H1 (cell line): Measurements from ENCODE around the gene CH25H.

Experiments
- CBX5 ChIP-seq: fragments of 300-800, 300-1000 bp; sonication (generic); IDR thresholded peaks from 2 replicates; pipeline ENCODE4 v1.7.1; 2016; ENCODE audit warnings: antibody characterized with exemption, low read length, low read depth
- CREB1 ChIP-seq: IDR thresholded peaks from 2 replicates; pipeline ENCODE4 v1.6.1; 2012; ENCODE audit warnings: inconsistent platforms
- EP300 ChIP-seq, 2 experiments: IDR thresholded peaks; 1 replicate in 1 of 2; 2 replicates in 1 of 2; pipeline ENCODE4 v1.6.1; 2011 to 2012; ENCODE audit warnings: low read depth in 2 of 2, low read length in 2 of 2, mild to moderate bottlenecking in 2 of 2, borderline replicate concordance in 1 of 2, inconsistent platforms in 1 of 2, moderate library complexity in 1 of 2
- EZH2 ChIP-seq: fragments of 200-600 bp; sonication (generic); IDR thresholded peaks from 2 replicates; pipeline ENCODE4 v1.7.1; 2012; ENCODE audit warnings: low read depth, mild to moderate bottlenecking, moderate library complexity, low read length, inconsistent platforms; ENCODE audit not compliant: severe bottlenecking
- JUN ChIP-seq: IDR thresholded peaks from 2 replicates; pipeline ENCODE4 v1.6.1; 2011; ENCODE audit warnings: low read depth, mild to moderate bottlenecking, improper control_type of control experiment, low read length
- JUND ChIP-seq: IDR thresholded peaks from 2 replicates; pipeline ENCODE4 v1.6.1; 2011; ENCODE audit warnings: mild to moderate bottlenecking, improper control_type of control experiment, low read length
- NRF1 ChIP-seq: IDR thresholded peaks from 2 replicates; pipeline ENCODE4 v1.6.1; 2011; ENCODE audit warnings: mild to moderate bottlenecking, low read depth, low read length, improper control_type of control experiment
- POLR2A ChIP-seq, 2 experiments: IDR thresholded peaks; 1 replicate in 1 of 2; 2 replicates in 1 of 2; pipeline ENCODE4 v1.6.1; 2011; ENCODE audit warnings: low read depth in 2 of 2, low read length in 2 of 2, mild to moderate bottlenecking in 2 of 2; ENCODE audit errors: control extremely low read depth in 1 of 2
- POLR2AphosphoS5 ChIP-seq: IDR thresholded peaks from 2 replicates; pipeline ENCODE4 v1.6.1; 2011; ENCODE audit warnings: low read depth, low read length
- RAD21 ChIP-seq, 2 experiments: IDR thresholded peaks in 1 of 2; conservative IDR thresholded peaks in 1 of 2; 2 replicates each; pipeline ENCODE4 v1.6.1; 2011; ENCODE audit warnings: low read depth in 2 of 2, low read length in 2 of 2, improper control_type of control experiment in 1 of 2, inconsistent platforms in 1 of 2, mild to moderate bottlenecking in 1 of 2, moderate library complexity in 1 of 2
- RFX5 ChIP-seq: IDR thresholded peaks from 2 replicates; pipeline ENCODE4 v1.6.1; 2011; ENCODE audit warnings: low read depth, low read length, improper control_type of control experiment, borderline replicate concordance
- SUZ12 ChIP-seq: fragments of 200-600 bp; sonication (generic); IDR thresholded peaks from 2 replicates; pipeline ENCODE4 v1.6.1; 2012; ENCODE audit warnings: mild to moderate bottlenecking, inconsistent platforms, low read length, moderate library complexity, mixed read lengths
- TF ChIP-seq, protein P1 (sequence below), 3 experiments: IDR thresholded peaks; 1 replicate in 2 of 3; 2 replicates in 1 of 3; pipeline versions ENCODE4 v1.5.1 to v1.6.1; 2011; ENCODE audit warnings: low read length in 3 of 3, mild to moderate bottlenecking in 3 of 3, inconsistent platforms in 2 of 3, low read depth in 1 of 3, moderate library complexity in 1 of 3; ENCODE audit not compliant: insufficient read depth in 1 of 3; ENCODE audit errors: control extremely low read depth in 1 of 3
- TF ChIP-seq, protein P2 (sequence below): IDR thresholded peaks from 2 replicates; pipeline ENCODE4 v1.6.1; 2012; ENCODE audit warnings: low read length, inconsistent platforms

DNA sequence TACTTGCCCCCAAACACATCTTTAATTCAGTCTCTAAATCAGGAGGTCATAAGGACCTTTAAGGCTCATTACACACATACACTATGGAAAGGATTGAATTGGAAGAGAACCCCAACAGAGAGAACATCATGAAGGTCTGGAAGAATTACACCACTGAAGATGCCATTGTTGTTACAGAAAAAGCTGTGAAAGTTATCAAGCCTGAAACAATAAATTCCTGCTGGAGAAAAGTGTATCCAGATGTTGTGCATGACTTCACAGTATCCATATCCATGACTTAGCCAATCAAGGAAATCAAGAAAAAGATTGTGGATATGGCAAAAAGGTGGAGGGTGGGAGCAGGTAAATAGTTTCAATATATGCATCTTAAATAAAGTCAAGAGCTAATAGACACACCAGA is 30.7 kb upstream of the CH25H start:
- TF ChIP-seq EZH2 (no peak), RFX5 (no peak), EP300 (IDR thresholded peaks at IDR 0.05; ENCODE audit: borderline replicate concordance in 1 of 2, low read depth in 2 of 2, low read length in 2 of 2) (no peak), NRF1 (no peak), CBX5 (no peak), CREB1 (no peak), SUZ12 (no peak), POLR2A (IDR thresholded peaks at IDR 0.05; ENCODE audit: control extremely low read depth in 1 of 2, low read depth in 2 of 2, low read length in 2 of 2) (no peak), POLR2AphosphoS5 (no peak), JUND (no peak), RAD21 (IDR thresholded peaks at IDR 0.05 in 1 of 2, conservative IDR thresholded peaks at IDR 0.05 in 1 of 2; ENCODE audit: low read depth in 2 of 2, low read length in 2 of 2) (no peak), JUN (no peak)
- TF ChIP-seq, protein P1, sequence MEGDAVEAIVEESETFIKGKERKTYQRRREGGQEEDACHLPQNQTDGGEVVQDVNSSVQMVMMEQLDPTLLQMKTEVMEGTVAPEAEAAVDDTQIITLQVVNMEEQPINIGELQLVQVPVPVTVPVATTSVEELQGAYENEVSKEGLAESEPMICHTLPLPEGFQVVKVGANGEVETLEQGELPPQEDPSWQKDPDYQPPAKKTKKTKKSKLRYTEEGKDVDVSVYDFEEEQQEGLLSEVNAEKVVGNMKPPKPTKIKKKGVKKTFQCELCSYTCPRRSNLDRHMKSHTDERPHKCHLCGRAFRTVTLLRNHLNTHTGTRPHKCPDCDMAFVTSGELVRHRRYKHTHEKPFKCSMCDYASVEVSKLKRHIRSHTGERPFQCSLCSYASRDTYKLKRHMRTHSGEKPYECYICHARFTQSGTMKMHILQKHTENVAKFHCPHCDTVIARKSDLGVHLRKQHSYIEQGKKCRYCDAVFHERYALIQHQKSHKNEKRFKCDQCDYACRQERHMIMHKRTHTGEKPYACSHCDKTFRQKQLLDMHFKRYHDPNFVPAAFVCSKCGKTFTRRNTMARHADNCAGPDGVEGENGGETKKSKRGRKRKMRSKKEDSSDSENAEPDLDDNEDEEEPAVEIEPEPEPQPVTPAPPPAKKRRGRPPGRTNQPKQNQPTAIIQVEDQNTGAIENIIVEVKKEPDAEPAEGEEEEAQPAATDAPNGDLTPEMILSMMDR (IDR thresholded peaks at IDR 0.05; ENCODE audit: control extremely low read depth in 1 of 3, insufficient read depth in 1 of 3, low read depth in 1 of 3, low read length in 3 of 3) = no peak
- TF ChIP-seq, protein P2, sequence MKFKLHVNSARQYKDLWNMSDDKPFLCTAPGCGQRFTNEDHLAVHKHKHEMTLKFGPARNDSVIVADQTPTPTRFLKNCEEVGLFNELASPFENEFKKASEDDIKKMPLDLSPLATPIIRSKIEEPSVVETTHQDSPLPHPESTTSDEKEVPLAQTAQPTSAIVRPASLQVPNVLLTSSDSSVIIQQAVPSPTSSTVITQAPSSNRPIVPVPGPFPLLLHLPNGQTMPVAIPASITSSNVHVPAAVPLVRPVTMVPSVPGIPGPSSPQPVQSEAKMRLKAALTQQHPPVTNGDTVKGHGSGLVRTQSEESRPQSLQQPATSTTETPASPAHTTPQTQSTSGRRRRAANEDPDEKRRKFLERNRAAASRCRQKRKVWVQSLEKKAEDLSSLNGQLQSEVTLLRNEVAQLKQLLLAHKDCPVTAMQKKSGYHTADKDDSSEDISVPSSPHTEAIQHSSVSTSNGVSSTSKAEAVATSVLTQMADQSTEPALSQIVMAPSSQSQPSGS = no peak
